Fibroblast of lung (primary cell): Measurements from ENCODE around the gene TRAT1. TPM values are rescaled to one million over a fixed set of nuclear protein-coding genes. Genes with fewer than 3 reads are reported as not detected.

Experiments used
- DNase-seq, 2 donors: peaks; one replicate each; pipeline versions ENCODE4 v3.0.0 to v3.0.0-alpha.2; 2010; ENCODE audit warnings: low read depth in 2 of 2
- H2AFZ ChIP-seq: 2 replicates; pipeline ENCODE4 v1.5.1; 2012; ENCODE audit warnings: low read length, control low read depth, inconsistent platforms
- H3K27ac ChIP-seq: 2 replicates; pipeline ENCODE4 v1.5.1; 2011; ENCODE audit warnings: low read length, control low read depth; ENCODE audit not compliant: insufficient read depth
- H3K27me3 ChIP-seq: 2 replicates; pipeline ENCODE4 v1.5.1; 2011; ENCODE audit warnings: mild to moderate bottlenecking, low read length; ENCODE audit not compliant: control insufficient read depth, insufficient read depth
- H3K36me3 ChIP-seq: 2 replicates; pipeline ENCODE4 v1.5.1; 2011; ENCODE audit warnings: low read length; ENCODE audit not compliant: control insufficient read depth, insufficient read depth
- H3K4me1 ChIP-seq: 2 replicates; pipeline ENCODE4 v1.5.1; 2011; ENCODE audit warnings: low read length; ENCODE audit not compliant: control insufficient read depth, insufficient read depth; ENCODE audit errors: extremely low read depth
- H3K4me2 ChIP-seq: 2 replicates; pipeline ENCODE4 v1.5.1; 2011; ENCODE audit warnings: low read length, control low read depth; ENCODE audit not compliant: insufficient read depth; ENCODE audit errors: extremely low read depth
- H3K4me3 ChIP-seq, 4 experiments: fragments of 200-600 bp in 1 of 4; sonication (generic) in 1 of 4; replicated peaks in 1 of 4; 2 replicates each; pipeline ENCODE4 v1.5.1; 2011 to 2016; ENCODE audit warnings: low read length in 4 of 4, low read depth in 3 of 4, mild to moderate bottlenecking in 3 of 4, control low read depth in 2 of 4, inconsistent platforms in 1 of 4, mixed read lengths in 1 of 4; ENCODE audit not compliant: insufficient read depth in 1 of 4; ENCODE audit errors: control extremely low read depth in 1 of 4
- H3K79me2 ChIP-seq: 2 replicates; pipeline ENCODE4 v1.5.1; 2012; ENCODE audit warnings: mild to moderate bottlenecking, low read length, inconsistent platforms; ENCODE audit not compliant: control insufficient read depth, insufficient read depth
- H3K9ac ChIP-seq: 2 replicates; pipeline ENCODE4 v1.5.1; 2011; ENCODE audit warnings: mild to moderate bottlenecking, low read length, control low read depth; ENCODE audit not compliant: insufficient read depth
- H3K9me3 ChIP-seq: 2 replicates; pipeline ENCODE4 v1.5.1; 2012; ENCODE audit warnings: low read depth, low read length; ENCODE audit not compliant: control insufficient read depth, insufficient read depth
- H4K20me1 ChIP-seq: 2 replicates; pipeline ENCODE4 v1.5.1; 2011; ENCODE audit warnings: low read length; ENCODE audit not compliant: control insufficient read depth, insufficient read depth; ENCODE audit errors: extremely low read depth
- EZH2 ChIP-seq: IDR thresholded peaks from 2 replicates; pipeline ENCODE4 v1.5.1; 2012; ENCODE audit warnings: low read length, control low read depth, mild to moderate bottlenecking; ENCODE audit errors: missing control alignments
- polyA plus RNA-seq, 2 donors: library from polyadenylated mRNA; depleted of rRNA in 1 of 2; stranded (reverse) in 1 of 2; unstranded in 1 of 2; fragments of >200 nt; gene quantifications; 2 replicates each; pipeline ENCODE4 v1.2.1, GENCODE V29; 2011 to 2012; ENCODE audit warnings: missing spikeins in 1 of 2
- total RNA-seq: library from RNA; depleted of rRNA; stranded (reverse); fragments of >200 nt; gene quantifications from 2 replicates; pipeline ENCODE4 v1.2.1, GENCODE V29; 2014
- TF ChIP-seq, protein P1 (sequence below), 2 donors: IDR thresholded peaks in 1 of 2; conservative IDR thresholded peaks in 1 of 2; 1 replicate in 1 of 2; 2 replicates in 1 of 2; pipeline ENCODE4 v1.5.1; 2011 to 2012; ENCODE audit warnings: low read length in 2 of 2, control low read depth in 1 of 2, inconsistent platforms in 1 of 2, low read depth in 1 of 2, mild to moderate bottlenecking in 1 of 2

Gene TRAT1
- total and polyA plus RNA-seq, 2 donors (not counting 1 experiment from before 2014, with no cell fraction given) = not detected

- no peak overlapping the region for H3K27ac ChIP-seq
- no peak for DNase-seq
- no peak overlapping the region for H3K4me3 ChIP-seq
- H2AFZ ChIP-seq = no peak overlapping the region
- no peaks in the 10 kb centered on the region for H4K20me1 ChIP-seq
- no peaks in the 10 kb centered on the region for H3K4me1 ChIP-seq
- H3K9me3 ChIP-seq = no peaks in the 10 kb centered on the region
- H3K27me3 ChIP-seq = no peaks in the 10 kb centered on the region
- H3K9ac ChIP-seq = no peak overlapping the region
- TF ChIP-seq EZH2 = no peak
- TF ChIP-seq, protein P1, sequence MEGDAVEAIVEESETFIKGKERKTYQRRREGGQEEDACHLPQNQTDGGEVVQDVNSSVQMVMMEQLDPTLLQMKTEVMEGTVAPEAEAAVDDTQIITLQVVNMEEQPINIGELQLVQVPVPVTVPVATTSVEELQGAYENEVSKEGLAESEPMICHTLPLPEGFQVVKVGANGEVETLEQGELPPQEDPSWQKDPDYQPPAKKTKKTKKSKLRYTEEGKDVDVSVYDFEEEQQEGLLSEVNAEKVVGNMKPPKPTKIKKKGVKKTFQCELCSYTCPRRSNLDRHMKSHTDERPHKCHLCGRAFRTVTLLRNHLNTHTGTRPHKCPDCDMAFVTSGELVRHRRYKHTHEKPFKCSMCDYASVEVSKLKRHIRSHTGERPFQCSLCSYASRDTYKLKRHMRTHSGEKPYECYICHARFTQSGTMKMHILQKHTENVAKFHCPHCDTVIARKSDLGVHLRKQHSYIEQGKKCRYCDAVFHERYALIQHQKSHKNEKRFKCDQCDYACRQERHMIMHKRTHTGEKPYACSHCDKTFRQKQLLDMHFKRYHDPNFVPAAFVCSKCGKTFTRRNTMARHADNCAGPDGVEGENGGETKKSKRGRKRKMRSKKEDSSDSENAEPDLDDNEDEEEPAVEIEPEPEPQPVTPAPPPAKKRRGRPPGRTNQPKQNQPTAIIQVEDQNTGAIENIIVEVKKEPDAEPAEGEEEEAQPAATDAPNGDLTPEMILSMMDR (conservative IDR thresholded peaks at IDR 0.05 in 1 of 2, IDR thresholded peaks at IDR 0.05 in 1 of 2; ENCODE audit: low read depth in 1 of 2, low read length in 2 of 2) = no peak
- H3K79me2 ChIP-seq = no peaks in the 10 kb centered on the region
- H3K4me2 ChIP-seq = no peak overlapping the region
- no peaks in the 10 kb centered on the region for H3K36me3 ChIP-seq
Measured at GRCh38 chr3:108780235-108780634, 42.4 kb upstream of the TRAT1 start.

DNA sequence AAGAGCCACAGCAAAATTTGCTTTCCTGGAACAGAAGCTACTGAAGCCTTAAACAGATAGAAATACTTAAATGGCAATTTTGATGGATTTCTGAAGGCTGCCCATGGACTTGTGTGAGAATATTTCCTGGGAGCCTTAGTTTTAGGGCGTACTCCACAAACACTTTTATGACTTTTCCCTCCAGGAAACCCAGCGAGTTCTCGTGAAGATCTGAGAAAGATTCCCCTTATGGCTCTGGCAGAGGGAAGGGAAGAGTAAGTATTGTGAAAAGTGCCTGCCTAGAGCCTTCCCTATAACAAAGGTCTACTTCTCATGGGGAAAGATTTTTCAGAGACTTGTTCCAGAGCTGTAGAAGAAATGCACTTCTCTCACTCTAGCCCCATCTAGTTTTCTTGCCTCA, 31.1 kb upstream of the TRAT1 start:
- H3K36me3 ChIP-seq = no peaks in the 10 kb centered on the region
- TF ChIP-seq, protein P1 (conservative IDR thresholded peaks at IDR 0.05 in 1 of 2, IDR thresholded peaks at IDR 0.05 in 1 of 2; ENCODE audit: low read depth in 1 of 2, low read length in 2 of 2) = no peak
- TF ChIP-seq EZH2 = no peak
- no peaks in the 10 kb centered on the region for H3K27me3 ChIP-seq
- no peaks in the 10 kb centered on the region for H4K20me1 ChIP-seq
- H3K4me3 ChIP-seq = no peak overlapping the region
- H3K4me2 ChIP-seq = no peak overlapping the region
- no peaks in the 10 kb centered on the region for H3K79me2 ChIP-seq
- no peak overlapping the region for H3K27ac ChIP-seq
- no peaks in the 10 kb centered on the region for H3K4me1 ChIP-seq
- H3K9me3 ChIP-seq = no peaks in the 10 kb centered on the region
- DNase-seq = no peak
- no peak overlapping the region for H2AFZ ChIP-seq
- no peak overlapping the region for H3K9ac ChIP-seq

- Histone ChIP-seq H3K27ac (no peak overlapping the region), H3K4me3 (no peak overlapping the region), H3K9ac (no peak overlapping the region), H2AFZ (no peak overlapping the region), H3K4me2 (no peak overlapping the region), H3K4me1 (no peaks in the 10 kb centered on the region), H3K79me2 (no peaks in the 10 kb centered on the region), H3K36me3 (no peaks in the 10 kb centered on the region), H4K20me1 (no peaks in the 10 kb centered on the region), H3K27me3 (no peaks in the 10 kb centered on the region), H3K9me3 (no peaks in the 10 kb centered on the region)
- TF ChIP-seq EZH2 = no peak
- TF ChIP-seq, protein P1 (conservative IDR thresholded peaks at IDR 0.05 in 1 of 2, IDR thresholded peaks at IDR 0.05 in 1 of 2; ENCODE audit: low read depth in 1 of 2, low read length in 2 of 2) = no peak
- peak in 1 of 2 donors; percentile 45 for DNase-seq
Measured at GRCh38 chr3:108804437-108804836, 18.1 kb upstream of the TRAT1 start.
